HEK293 (cell line): ENCODE results near the gene FNTB.
A peak's percentile ranks its signal among the peaks of the same experiment; 100 is the strongest.

Experiments
- CTCF ChIA-PET: fragments of 350-600 bp; formaldehyde crosslinking; extraction: SDS; loops from one replicate; lab custom pipeline; 2021; ENCODE audit warnings: antibody characterized with exemption; lab: Yijun Ruan, JAX
- POLR2A ChIA-PET: fragments of 300-600 bp; formaldehyde crosslinking; extraction: SDS; loops from one replicate; lab custom pipeline; 2020; ENCODE audit warnings: antibody characterized with exemption, inconsistent platforms; lab: Yijun Ruan, JAX
- H3K27ac ChIP-seq: fragments of 200-500 bp; sonication (Bioruptor generic); 2 replicates; pipeline ENCODE4 v1.5.1; 2014; ENCODE audit warnings: low read depth, low read length, control low read depth, inconsistent platforms; ENCODE audit errors: extremely low read depth
- H3K36me3 ChIP-seq, 2 experiments: fragments of 200-500 bp in 1 of 2; sonication (Bioruptor generic) in 1 of 2; 1 replicate in 1 of 2; 2 replicates in 1 of 2; pipeline ENCODE4 v1.5.1; 2014 to 2017; ENCODE audit warnings: inconsistent platforms in 2 of 2, low read length in 2 of 2; ENCODE audit not compliant: control insufficient read depth in 2 of 2, insufficient read depth in 1 of 2
- H3K4me1 ChIP-seq: fragments of 200-500 bp; sonication (Bioruptor generic); 2 replicates; pipeline ENCODE4 v1.5.1; 2014; ENCODE audit warnings: mild to moderate bottlenecking, low read length, inconsistent platforms; ENCODE audit not compliant: control insufficient read depth, insufficient read depth
- H3K4me3 ChIP-seq: 2 replicates; pipeline ENCODE4 v1.5.1; 2011; ENCODE audit warnings: low read depth, mild to moderate bottlenecking, control low read depth, low read length, moderate library complexity
- H3K9me3 ChIP-seq: fragments of 200-500 bp; sonication (Bioruptor generic); 2 replicates; pipeline ENCODE4 v1.5.1; 2014; ENCODE audit warnings: low read depth, low read length, inconsistent platforms; ENCODE audit not compliant: control insufficient read depth, insufficient read depth
- IKZF3 ChIP-seq: fragments of 450-650 bp; IDR thresholded peaks from 2 replicates; pipeline ENCODE4 v1.5.0; 2018; ENCODE audit warnings: missing biosample characterization, mild to moderate bottlenecking, missing genetic modification characterization, moderate library complexity
- KLF9 ChIP-seq: fragments of 450-650 bp; formaldehyde crosslinking; IDR thresholded peaks from 2 replicates; pipeline ENCODE4 v1.5.1; 2016; ENCODE audit warnings: missing biosample characterization, missing genetic modification characterization, low read depth
- MYNN ChIP-seq: fragments of 450-650 bp; formaldehyde crosslinking; IDR thresholded peaks from 2 replicates; pipeline ENCODE4 v1.5.1; 2016; ENCODE audit warnings: missing biosample characterization, missing genetic modification characterization, borderline replicate concordance
- PRDM1 ChIP-seq: fragments of 450-650 bp; formaldehyde crosslinking; IDR thresholded peaks from 2 replicates; pipeline ENCODE4; 2016; ENCODE audit warnings: missing biosample characterization, missing genetic modification characterization
- REPIN1 ChIP-seq: fragments of 450-650 bp; formaldehyde crosslinking; IDR thresholded peaks from 2 replicates; pipeline ENCODE4 v1.5.1; 2017; ENCODE audit warnings: missing biosample characterization, missing genetic modification characterization, low read depth
- WT1 ChIP-seq: fragments of 450-650 bp; formaldehyde crosslinking; IDR thresholded peaks from 2 replicates; pipeline ENCODE4 v1.5.1; 2016; ENCODE audit warnings: missing biosample characterization, missing genetic modification characterization
- ZBTB17 ChIP-seq: fragments of 450-650 bp; formaldehyde crosslinking; IDR thresholded peaks from 2 replicates; pipeline ENCODE4 v1.5.1; 2016; ENCODE audit warnings: missing biosample characterization, missing genetic modification characterization
- ZBTB20 ChIP-seq: fragments of 450-650 bp; formaldehyde crosslinking; IDR thresholded peaks from 2 replicates; pipeline ENCODE4 v1.5.1; 2016; ENCODE audit warnings: missing biosample characterization, missing genetic modification characterization
- ZIC2 ChIP-seq: fragments of 450-650 bp; formaldehyde crosslinking; IDR thresholded peaks from 2 replicates; pipeline ENCODE4 v1.5.1; 2016; ENCODE audit warnings: missing biosample characterization, missing genetic modification characterization
- ZNF335 ChIP-seq: fragments of 450-650 bp; formaldehyde crosslinking; conservative IDR thresholded peaks from 2 replicates; pipeline ENCODE4 v1.5.1; 2016; ENCODE audit warnings: missing biosample characterization, missing genetic modification characterization
- ZNF391 ChIP-seq: fragments of 450-650 bp; formaldehyde crosslinking; IDR thresholded peaks from 2 replicates; pipeline ENCODE4 v1.5.1; 2016; ENCODE audit warnings: low read depth, missing biosample characterization, missing genetic modification characterization, borderline replicate concordance
- ZNF654 ChIP-seq: fragments of 450-650 bp; formaldehyde crosslinking; IDR thresholded peaks from 2 replicates; pipeline ENCODE4 v1.5.1; 2016; ENCODE audit warnings: low read depth, missing biosample characterization, missing genetic modification characterization
- ZNF785 ChIP-seq: fragments of 450-650 bp; formaldehyde crosslinking; IDR thresholded peaks from 2 replicates; pipeline ENCODE4 v1.5.1; 2016; ENCODE audit warnings: missing biosample characterization, missing genetic modification characterization
- TF ChIP-seq, protein P1 (sequence below): IDR thresholded peaks from 2 replicates; pipeline ENCODE4 v1.6.1; 2011; ENCODE audit warnings: mild to moderate bottlenecking, low read depth, low read length, borderline replicate concordance
- TF ChIP-seq, protein P2 (sequence below): fragments of 450-650 bp; formaldehyde crosslinking; IDR thresholded peaks from 2 replicates; pipeline ENCODE4 v1.5.1; 2016; ENCODE audit warnings: missing biosample characterization, missing genetic modification characterization
- TF ChIP-seq, protein P3 (sequence below): fragments of 450-650 bp; formaldehyde crosslinking; IDR thresholded peaks from 2 replicates; pipeline ENCODE4 v1.5.1; 2017; ENCODE audit warnings: missing biosample characterization, mild to moderate bottlenecking, missing genetic modification characterization, moderate library complexity

FNTB gene

DNA sequence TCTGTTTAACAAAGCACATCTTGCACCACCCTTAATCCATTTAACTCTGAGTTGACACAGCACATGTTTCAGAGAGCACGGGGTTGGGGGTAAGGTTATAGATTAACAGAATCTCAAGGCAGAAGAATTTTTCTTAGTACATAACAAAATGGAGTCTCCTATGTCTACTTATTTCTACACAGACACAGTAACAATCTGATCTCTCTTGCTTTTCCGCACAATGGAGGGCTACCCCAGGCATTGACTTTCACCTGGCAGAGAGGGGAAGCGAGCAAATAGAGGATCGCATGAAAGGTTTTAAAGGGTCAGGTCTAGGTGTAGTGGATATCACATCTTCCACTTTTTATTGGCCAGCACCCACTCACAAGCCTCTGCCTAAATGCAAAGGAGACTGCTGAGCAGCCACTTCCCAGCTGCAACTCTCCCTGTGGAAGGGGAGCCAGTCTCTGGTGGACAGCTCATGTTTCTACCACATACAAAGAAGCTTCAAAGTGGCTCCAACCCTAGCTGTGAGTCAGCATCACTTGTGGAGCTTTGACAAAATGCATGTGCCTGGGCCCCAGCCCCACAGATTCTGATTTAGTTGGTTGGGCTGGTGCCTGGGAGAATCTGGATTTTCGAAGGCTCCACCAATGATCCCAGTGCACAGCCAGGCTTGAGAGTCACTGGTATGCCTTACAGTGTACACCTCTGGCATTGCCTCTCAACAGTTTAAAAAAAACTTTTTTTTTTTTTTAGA is 7.2 kb upstream of the FNTB start:
- TF ChIP-seq ZBTB20 (tag by site-specific recombination): peak; percentile 68
- TF ChIP-seq ZIC2 (tag by site-specific recombination): no peak
- no peak for TF ChIP-seq ZNF785 (tag by site-specific recombination)
- TF ChIP-seq KLF9 (tag by site-specific recombination): no peak
- ChIA-PET CTCF (interaction anchor here (0.7 to 2.6 kb wide), 2 partner anchors 28 to 87 kb away, joined by 3 to 18 read pairs; no protein-coding TSS in a partner anchor), POLR2A (no interaction called here)

DNA sequence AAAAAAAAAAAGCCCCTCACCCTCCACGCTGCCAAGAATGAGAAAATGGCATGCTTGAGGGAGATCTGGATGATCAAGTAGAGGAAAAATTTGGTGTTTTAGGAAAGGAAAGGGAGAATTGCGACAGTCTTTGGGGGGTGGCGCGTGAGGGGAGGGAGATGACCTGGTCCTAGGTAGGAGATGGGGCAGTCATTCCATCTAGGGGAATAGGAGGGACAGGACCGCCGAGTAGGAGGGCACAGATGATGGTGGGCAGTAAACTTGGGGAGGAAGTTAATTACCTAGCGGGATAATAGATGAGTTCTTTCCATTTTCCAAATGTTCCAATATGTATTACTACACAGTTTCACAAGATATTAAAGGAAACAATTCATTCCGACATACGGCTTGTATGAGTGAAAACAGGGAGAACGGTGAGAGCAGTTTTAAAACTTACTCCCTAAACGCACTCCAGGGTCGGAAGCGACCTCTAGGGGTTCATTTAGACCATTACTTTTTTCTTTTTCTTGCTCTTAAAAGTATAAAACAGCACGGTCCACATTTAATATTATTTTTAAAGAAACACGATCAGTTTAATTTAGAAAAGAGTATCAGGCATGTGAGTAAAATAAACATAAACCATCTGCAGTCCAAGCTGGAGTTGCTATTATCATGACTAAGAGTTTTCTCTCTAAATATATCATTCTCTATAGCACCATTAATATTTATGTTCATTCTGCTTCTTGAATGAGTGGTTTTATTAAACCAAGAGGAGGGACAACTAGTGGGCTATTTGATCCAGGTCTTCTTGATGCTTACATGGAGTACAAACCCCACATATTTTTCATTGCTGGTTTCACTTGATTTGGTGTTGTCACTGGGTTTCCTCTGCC is 3.0 kb upstream of the FNTB start:
- Histone ChIP-seq H3K27ac (no peak overlapping the region), H3K4me3 (peak overlapping the region; percentile 24), H3K4me1 (peaks cover 3% of the 10 kb centered on the region; the same call in 1 of the 2 replicates), H3K9me3 (no peaks in the 10 kb centered on the region), H3K36me3 (no peaks in the 10 kb centered on the region)
- ChIA-PET CTCF (interaction anchor here (0.6 to 1.8 kb wide), 16 partner anchors 8 to 1019 kb away, joined by 3 to 7 read pairs (median 4); partner anchors contain the start of gene HSPA2), POLR2A (interaction anchor here (0.6 kb wide), 1 partner anchor 12 kb away, joined by 3 read pairs; no protein-coding TSS in a partner anchor)
- TF ChIP-seq, protein P1, sequence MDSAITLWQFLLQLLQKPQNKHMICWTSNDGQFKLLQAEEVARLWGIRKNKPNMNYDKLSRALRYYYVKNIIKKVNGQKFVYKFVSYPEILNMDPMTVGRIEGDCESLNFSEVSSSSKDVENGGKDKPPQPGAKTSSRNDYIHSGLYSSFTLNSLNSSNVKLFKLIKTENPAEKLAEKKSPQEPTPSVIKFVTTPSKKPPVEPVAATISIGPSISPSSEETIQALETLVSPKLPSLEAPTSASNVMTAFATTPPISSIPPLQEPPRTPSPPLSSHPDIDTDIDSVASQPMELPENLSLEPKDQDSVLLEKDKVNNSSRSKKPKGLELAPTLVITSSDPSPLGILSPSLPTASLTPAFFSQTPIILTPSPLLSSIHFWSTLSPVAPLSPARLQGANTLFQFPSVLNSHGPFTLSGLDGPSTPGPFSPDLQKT: no peak
- TF ChIP-seq ZNF654 (tag by site-specific recombination) (peak; percentile 56), WT1 (tag by site-specific recombination) (peak; percentile 32; the same call in 1 of the 2 replicates), ZNF391 (tag by site-specific recombination) (no peak), ZBTB17 (peak; percentile 75), REPIN1 (tag by site-specific recombination) (no peak), PRDM1 (tag by site-specific recombination) (0 out of 2 replicates have a peak, but pooled peaks have one; percentile 30), MYNN (no peak)
- TF ChIP-seq, protein P2, sequence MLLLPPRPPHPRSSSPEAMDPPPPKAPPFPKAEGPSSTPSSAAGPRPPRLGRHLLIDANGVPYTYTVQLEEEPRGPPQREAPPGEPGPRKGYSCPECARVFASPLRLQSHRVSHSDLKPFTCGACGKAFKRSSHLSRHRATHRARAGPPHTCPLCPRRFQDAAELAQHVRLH: no peak
- TF ChIP-seq, all 188 proteins: peak for 4

More for the DNA sequence above, 7.2 kb upstream of the FNTB start:
- Histone ChIP-seq H3K9me3 (no peaks in the 10 kb centered on the region), H3K36me3 (no peaks in the 10 kb centered on the region), H3K4me1 (no peaks in the 10 kb centered on the region), H3K4me3 (no peak overlapping the region), H3K27ac (no peak overlapping the region)

DNA sequence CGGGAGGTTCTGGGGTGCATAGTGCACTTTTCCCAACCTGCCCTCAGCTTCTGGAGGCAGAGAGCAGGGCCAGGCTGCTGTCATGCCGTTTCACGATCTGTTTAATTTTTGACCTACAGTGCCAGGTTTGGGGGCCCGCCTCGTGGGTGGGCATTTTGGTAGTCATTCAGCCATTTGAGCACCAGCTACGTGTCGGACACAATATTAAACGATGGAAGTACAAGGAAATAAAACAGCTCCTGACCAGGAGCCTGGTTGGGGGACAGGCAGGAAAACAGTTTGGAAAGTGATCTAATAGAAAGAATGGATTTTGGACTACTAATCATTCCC is 708 bp downstream of the FNTB start:
- Histone ChIP-seq H3K4me1 (peaks cover 3% of the 10 kb centered on the region; the same call in 1 of the 2 replicates), H3K4me3 (peak overlapping the region; percentile 85), H3K9me3 (no peaks in the 10 kb centered on the region), H3K27ac (peak overlapping the region; percentile 61; the same call in 1 of the 2 replicates), H3K36me3 (no peaks in the 10 kb centered on the region)
- CTCF ChIA-PET: interaction anchor here (0.6 to 3.2 kb wide), 8 partner anchors 8 to 1357 kb away, joined by 3 to 37 read pairs (median 4); no protein-coding TSS in a partner anchor
- POLR2A ChIA-PET: interaction anchor here (0.8 to 1.5 kb wide), 7 partner anchors 11 to 115 kb away, joined by 3 to 6 read pairs (median 3); partner anchors contain the start of gene MAX
- TF ChIP-seq MYNN: no peak
- TF ChIP-seq, protein P3, sequence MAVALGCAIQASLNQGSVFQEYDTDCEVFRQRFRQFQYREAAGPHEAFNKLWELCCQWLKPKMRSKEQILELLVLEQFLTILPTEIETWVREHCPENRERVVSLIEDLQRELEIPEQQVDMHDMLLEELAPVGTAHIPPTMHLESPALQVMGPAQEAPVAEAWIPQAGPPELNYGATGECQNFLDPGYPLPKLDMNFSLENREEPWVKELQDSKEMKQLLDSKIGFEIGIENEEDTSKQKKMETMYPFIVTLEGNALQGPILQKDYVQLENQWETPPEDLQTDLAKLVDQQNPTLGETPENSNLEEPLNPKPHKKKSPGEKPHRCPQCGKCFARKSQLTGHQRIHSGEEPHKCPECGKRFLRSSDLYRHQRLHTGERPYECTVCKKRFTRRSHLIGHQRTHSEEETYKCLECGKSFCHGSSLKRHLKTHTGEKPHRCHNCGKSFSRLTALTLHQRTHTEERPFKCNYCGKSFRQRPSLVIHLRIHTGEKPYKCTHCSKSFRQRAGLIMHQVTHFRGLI (tag by site-specific recombination): peak; percentile 2; the same call in 1 of the 2 replicates
- TF ChIP-seq IKZF3 (tag by site-specific recombination): 0 out of 2 replicates have a peak, but pooled peaks have one; percentile 2
- peak; percentile 24; the same call in 1 of the 2 replicates for TF ChIP-seq ZNF335 (tag by site-specific recombination)
- TF ChIP-seq ZBTB20 (tag by site-specific recombination): peak; percentile 78
